GM23338 (cell line): ENCODE data around the gene PTGER2.

ENCODE experiments used
- CREB1 ChIP-seq: fragments of 250-450 bp; sonication (Bioruptor Pico); IDR thresholded peaks from 2 replicates; pipeline ENCODE4 v1.5.0; 2020; ENCODE audit warnings: low read depth, mild to moderate bottlenecking, moderate library complexity
- CTCF ChIP-seq, 2 experiments: fragments of 200-600 bp in 1 of 2; sonication (generic) in 1 of 2; conservative IDR thresholded peaks; 2 replicates each; pipeline versions ENCODE4 v1.5.1 to v1.6.1; 2016 to 2017; ENCODE audit warnings: antibody characterized with exemption in 2 of 2, low read depth in 2 of 2, mild to moderate bottlenecking in 2 of 2, moderate library complexity in 1 of 2
- EZH2 ChIP-seq: fragments of 200-600 bp; sonication (generic); IDR thresholded peaks from one replicate; pipeline ENCODE4 v1.8.0; 2017; ENCODE audit warnings: antibody characterized with exemption, mild to moderate bottlenecking, low read depth; ENCODE audit not compliant: unreplicated experiment
- POLR2AphosphoS5 ChIP-seq: IDR thresholded peaks from 2 replicates; pipeline ENCODE4 v1.6.1; 2016; ENCODE audit warnings: antibody characterized with exemption, low read depth
- REST ChIP-seq: IDR thresholded peaks from one replicate; pipeline ENCODE4 v1.6.1; 2018; ENCODE audit warnings: antibody characterized with exemption; ENCODE audit not compliant: unreplicated experiment

- TF ChIP-seq CTCF (conservative IDR thresholded peaks at IDR 0.05; ENCODE audit: low read depth in 2 of 2) (no peak), EZH2 (peak; percentile 9), REST (no peak), POLR2AphosphoS5 (no peak), CREB1 (no peak)
Measured at GRCh38 chr14:52312931-52313355, 1.2 kb upstream of the PTGER2 start.
